ENCODE data around the gene EIF4E2.

EIF4E2 gene

DNA sequence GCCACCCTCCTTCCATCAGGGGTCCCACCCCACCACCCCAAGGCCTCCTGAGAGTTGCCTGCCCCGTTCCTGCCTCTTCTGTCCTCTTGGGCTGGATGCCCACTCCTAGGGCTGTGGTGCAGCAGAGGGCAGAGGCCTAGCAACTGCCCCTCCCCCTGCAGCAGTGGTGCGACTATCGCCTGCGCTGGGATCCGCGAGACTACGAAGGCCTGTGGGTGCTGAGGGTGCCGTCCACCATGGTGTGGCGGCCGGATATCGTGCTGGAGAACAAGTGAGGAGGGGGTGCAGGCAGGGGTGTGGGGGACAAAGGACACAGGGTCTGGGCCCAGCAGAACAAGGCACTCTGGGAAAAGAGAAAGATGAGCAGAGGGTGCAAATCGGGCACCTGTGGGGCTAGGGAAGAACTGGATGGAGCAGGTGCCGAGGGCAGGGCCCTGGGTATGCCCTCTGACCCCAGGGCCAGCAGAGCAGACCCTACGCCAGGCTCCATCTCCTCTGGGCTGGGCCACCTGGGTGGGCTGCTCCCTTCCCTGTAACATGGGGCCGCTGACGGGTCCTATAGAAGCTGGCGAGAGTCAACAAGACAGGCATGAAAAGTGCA, 9.9 kb upstream of the EIF4E2 start:
- no peak overlapping the region for H3K4me2 ChIP-seq (ENCODE audit: low read length, poor library complexity, severe bottlenecking)
- no peak overlapping the region for H2AK5ac ChIP-seq (ENCODE audit: low read length, severe bottlenecking)
- H2BK120ac ChIP-seq (ENCODE audit: low read depth, low read length): no peak overlapping the region
- H3K27me3 ChIP-seq (ENCODE audit: control insufficient read depth in 1 of 2, insufficient read depth in 1 of 2, low read length in 2 of 2): peaks cover 21 to 47% of the 10 kb centered on the region in 2 experiments
- H3K4ac ChIP-seq (ENCODE audit: low read depth in 1 of 2, low read length in 2 of 2): no peak overlapping the region
- no peak for DNase-seq
- peaks cover 13% of the 10 kb centered on the region for H3K79me1 ChIP-seq (replicated peaks; ENCODE audit: low read length, poor library complexity, severe bottlenecking)
- no peak overlapping the region for H3K9ac ChIP-seq (ENCODE audit: low read length)
- no peak overlapping the region for H2BK5ac ChIP-seq (ENCODE audit: low read depth, low read length, poor library complexity, severe bottlenecking)
- H3K18ac ChIP-seq (ENCODE audit: low read depth in 1 of 2, low read length in 2 of 2): no peak overlapping the region
- no peak overlapping the region for H3K27ac ChIP-seq (ENCODE audit: low read length, poor library complexity, severe bottlenecking)
- WGBS: 96% methylated on average over 16 of the region's 17 CpGs
- H2AFZ ChIP-seq (ENCODE audit: low read depth, low read length): no peak overlapping the region
- no peak overlapping the region for H2BK12ac ChIP-seq (ENCODE audit: low read length in 2 of 2)
- no peak overlapping the region for H3K23ac ChIP-seq (ENCODE audit: low read length in 2 of 2)
- H3K14ac ChIP-seq (ENCODE audit: low read length in 2 of 2): no peak overlapping the region
- peak overlapping the region; percentile 11 for H4K91ac ChIP-seq (ENCODE audit: low read length)
- no peak overlapping the region for H2BK15ac ChIP-seq (ENCODE audit: low read depth, poor library complexity, severe bottlenecking)
- no peak overlapping the region for H3K4me3 ChIP-seq (ENCODE audit: insufficient read depth in 1 of 2, low read depth in 1 of 2, low read length in 2 of 2)
- H3K9me3 ChIP-seq (ENCODE audit: control insufficient read depth, low read length): peaks cover 11% of the 10 kb centered on the region
- no peak overlapping the region for H4K8ac ChIP-seq (ENCODE audit: low read length)
- H3K4me1 ChIP-seq (ENCODE audit: control insufficient read depth, insufficient read depth, low read depth, low read length): peaks cover 7% of the 10 kb centered on the region
- H3K36me3 ChIP-seq (ENCODE audit: control insufficient read depth in 1 of 2, insufficient read depth in 2 of 2, low read depth in 1 of 2, low read length in 2 of 2): peaks cover 0 to 17% of the 10 kb centered on the region in 2 experiments

DNA sequence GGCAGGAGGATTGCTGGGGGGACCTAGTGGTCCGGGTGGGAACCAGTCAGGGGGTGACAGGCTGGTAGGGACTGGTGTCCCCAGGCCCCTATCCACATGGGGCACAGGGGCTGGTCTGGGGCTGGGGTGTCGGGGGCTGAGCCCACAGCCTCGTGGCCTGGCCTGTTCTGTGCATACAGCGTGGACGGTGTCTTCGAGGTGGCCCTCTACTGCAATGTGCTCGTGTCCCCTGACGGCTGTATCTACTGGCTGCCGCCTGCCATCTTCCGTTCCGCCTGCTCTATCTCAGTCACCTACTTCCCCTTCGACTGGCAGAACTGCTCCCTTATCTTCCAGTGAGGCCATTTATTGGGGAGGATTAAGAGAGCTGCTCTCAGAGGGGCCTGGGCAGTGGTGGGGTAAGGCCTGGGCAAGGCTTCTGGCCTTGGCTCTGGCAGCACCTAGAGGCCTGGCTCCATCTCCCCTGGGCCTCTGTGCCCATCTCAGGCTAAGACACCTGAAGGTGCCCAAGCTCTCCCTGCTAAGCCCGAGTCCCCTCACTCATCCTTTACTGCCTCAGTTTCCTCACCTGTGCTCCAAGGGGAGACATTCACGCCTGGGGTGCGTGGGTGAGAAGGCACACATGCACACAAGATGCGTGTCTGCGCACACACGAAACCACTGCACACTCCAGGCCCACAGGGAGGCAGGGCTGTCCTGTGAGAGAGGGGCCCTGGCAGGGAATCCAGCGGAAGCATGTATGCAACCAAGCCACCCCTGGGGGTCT, 9.1 kb upstream of the EIF4E2 start:
- Histone ChIP-seq H3K14ac (ENCODE audit: low read length in 2 of 2) (no peak overlapping the region), H2AFZ (ENCODE audit: low read depth, low read length) (no peak overlapping the region), H3K79me1 (replicated peaks; ENCODE audit: low read length, poor library complexity, severe bottlenecking) (peaks cover 20% of the 10 kb centered on the region), H2BK15ac (ENCODE audit: low read depth, poor library complexity, severe bottlenecking) (no peak overlapping the region), H2AK5ac (ENCODE audit: low read length, severe bottlenecking) (no peak overlapping the region), H2BK12ac (ENCODE audit: low read length in 2 of 2) (no peak overlapping the region), H3K4me3 (ENCODE audit: insufficient read depth in 1 of 2, low read depth in 1 of 2, low read length in 2 of 2) (no peak overlapping the region), H2BK5ac (ENCODE audit: low read depth, low read length, poor library complexity, severe bottlenecking) (no peak overlapping the region), H3K18ac (ENCODE audit: low read depth in 1 of 2, low read length in 2 of 2) (no peak overlapping the region), H4K91ac (ENCODE audit: low read length) (no peak overlapping the region), H4K8ac (ENCODE audit: low read length) (no peak overlapping the region), H3K27me3 (ENCODE audit: control insufficient read depth in 1 of 2, insufficient read depth in 1 of 2, low read length in 2 of 2) (peaks cover 17 to 43% of the 10 kb centered on the region in 2 experiments), H3K4me2 (ENCODE audit: low read length, poor library complexity, severe bottlenecking) (no peak overlapping the region), H3K4me1 (ENCODE audit: control insufficient read depth, insufficient read depth, low read depth, low read length) (peaks cover 8% of the 10 kb centered on the region), H3K9ac (ENCODE audit: low read length) (no peak overlapping the region), H2BK120ac (ENCODE audit: low read depth, low read length) (no peak overlapping the region), H3K4ac (ENCODE audit: low read depth in 1 of 2, low read length in 2 of 2) (no peak overlapping the region), H3K9me3 (ENCODE audit: control insufficient read depth, low read length) (peaks cover 2% of the 10 kb centered on the region), H3K27ac (ENCODE audit: low read length, poor library complexity, severe bottlenecking) (no peak overlapping the region), H3K23ac (ENCODE audit: low read length in 2 of 2) (no peak overlapping the region), H3K36me3 (ENCODE audit: control insufficient read depth in 1 of 2, insufficient read depth in 2 of 2, low read depth in 1 of 2, low read length in 2 of 2) (peaks cover under 1 to 22% of the 10 kb centered on the region in 2 experiments)
- no peak for DNase-seq
- 94% methylated on average over 13 of the region's 19 CpGs for WGBS

DNA sequence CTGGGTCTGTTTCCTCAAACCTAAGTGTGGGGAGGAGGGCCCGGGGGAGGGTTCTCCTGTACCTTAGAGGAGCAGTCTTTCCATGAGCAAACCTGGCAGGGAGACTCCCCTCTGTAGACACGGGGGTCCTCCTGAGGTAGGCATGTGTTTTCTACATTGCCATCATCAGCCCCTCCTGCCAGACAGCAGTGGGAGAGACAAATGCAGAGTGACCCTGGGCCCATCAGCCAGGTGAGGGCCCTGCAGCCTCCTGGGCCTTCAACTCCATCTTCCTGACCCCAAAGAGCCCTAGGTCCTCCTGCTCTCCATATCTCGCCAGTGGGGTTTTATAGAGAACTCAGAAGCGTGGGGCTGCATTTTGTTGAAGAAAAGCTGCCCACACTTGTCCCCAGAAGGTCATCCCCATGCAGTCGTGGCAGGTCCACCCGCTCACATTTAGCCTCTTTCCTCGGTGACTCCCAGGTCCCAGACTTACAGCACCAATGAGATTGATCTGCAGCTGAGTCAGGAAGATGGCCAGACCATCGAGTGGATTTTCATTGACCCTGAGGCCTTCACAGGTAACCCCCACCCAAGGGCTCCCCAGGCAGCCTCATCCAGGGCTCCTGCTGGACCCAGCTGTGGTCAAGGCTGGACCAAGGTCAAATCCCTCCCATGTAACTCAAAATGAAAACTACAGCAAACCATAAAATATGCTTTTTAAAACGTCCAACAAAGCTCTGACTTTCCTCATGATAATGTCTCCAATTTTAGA, 8.4 kb upstream of the EIF4E2 start:
- no peak for DNase-seq
- 79% methylated on average over 9 of the region's 9 CpGs for WGBS

More for the DNA sequence above, 8.4 kb upstream of the EIF4E2 start:
- Histone ChIP-seq H3K4me1 (ENCODE audit: control insufficient read depth, insufficient read depth, low read depth, low read length) (peaks cover 8% of the 10 kb centered on the region), H4K91ac (ENCODE audit: low read length) (no peak overlapping the region), H3K23ac (ENCODE audit: low read length in 2 of 2) (no peak overlapping the region), H3K36me3 (ENCODE audit: control insufficient read depth in 1 of 2, insufficient read depth in 2 of 2, low read depth in 1 of 2, low read length in 2 of 2) (peaks cover 7 to 28% of the 10 kb centered on the region in 2 experiments), H3K4me2 (ENCODE audit: low read length, poor library complexity, severe bottlenecking) (no peak overlapping the region), H3K4ac (ENCODE audit: low read depth in 1 of 2, low read length in 2 of 2) (no peak overlapping the region), H3K9ac (ENCODE audit: low read length) (no peak overlapping the region), H2BK120ac (ENCODE audit: low read depth, low read length) (no peak overlapping the region), H3K9me3 (ENCODE audit: control insufficient read depth, low read length) (no peaks in the 10 kb centered on the region), H2AFZ (ENCODE audit: low read depth, low read length) (no peak overlapping the region), H2BK12ac (ENCODE audit: low read length in 2 of 2) (no peak overlapping the region), H3K4me3 (ENCODE audit: insufficient read depth in 1 of 2, low read depth in 1 of 2, low read length in 2 of 2) (no peak overlapping the region), H4K8ac (ENCODE audit: low read length) (no peak overlapping the region), H3K79me1 (replicated peaks; ENCODE audit: low read length, poor library complexity, severe bottlenecking) (peaks cover 26% of the 10 kb centered on the region), H3K18ac (ENCODE audit: low read depth in 1 of 2, low read length in 2 of 2) (no peak overlapping the region), H3K27ac (ENCODE audit: low read length, poor library complexity, severe bottlenecking) (no peak overlapping the region), H2AK5ac (ENCODE audit: low read length, severe bottlenecking) (no peak overlapping the region), H2BK15ac (ENCODE audit: low read depth, poor library complexity, severe bottlenecking) (no peak overlapping the region), H3K14ac (ENCODE audit: low read length in 2 of 2) (no peak overlapping the region), H2BK5ac (ENCODE audit: low read depth, low read length, poor library complexity, severe bottlenecking) (no peak overlapping the region), H3K27me3 (ENCODE audit: control insufficient read depth in 1 of 2, insufficient read depth in 1 of 2, low read length in 2 of 2) (peaks cover 17 to 36% of the 10 kb centered on the region in 2 experiments)

Data from mesenchymal stem cell (in vitro differentiated cells and primary cell).